NOMO-1 treated with dmso at 0.1 percent for 144 hours (cell line): ENCODE measurements around the gene FRAS1.
"Not testable (repeated sequence)": the region's sequence is repeated elsewhere in the genome, so short reads cannot be mapped to it uniquely, and the experiment has no call there.

ENCODE experiments used
- DNase-seq: peaks from one replicate; lab custom pipeline; 2025; ENCODE audit not compliant: unreplicated experiment; lab: John Stamatoyannopoulos, UW

FRAS1 gene

DNA sequence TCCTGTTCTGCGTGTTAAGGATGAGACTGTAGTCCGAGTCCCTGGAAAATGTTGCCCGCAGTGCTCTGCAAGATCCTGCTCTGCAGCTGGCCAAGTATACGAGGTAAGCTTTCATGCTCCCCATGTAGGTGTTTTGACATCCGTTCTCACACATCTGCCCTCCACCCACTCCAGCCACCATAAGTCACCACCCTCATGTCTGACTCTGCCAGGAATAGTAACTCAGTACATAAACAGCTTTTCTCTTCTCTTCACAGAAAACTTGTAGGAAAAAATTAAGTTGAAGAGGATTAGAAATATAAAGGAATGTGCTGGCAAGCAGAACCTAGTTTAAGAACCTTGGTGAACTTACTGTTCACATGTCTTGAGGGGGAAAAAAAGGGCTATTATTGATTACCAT lies 207.9 kb downstream of the FRAS1 start:
- no peak for DNase-seq

DNA sequence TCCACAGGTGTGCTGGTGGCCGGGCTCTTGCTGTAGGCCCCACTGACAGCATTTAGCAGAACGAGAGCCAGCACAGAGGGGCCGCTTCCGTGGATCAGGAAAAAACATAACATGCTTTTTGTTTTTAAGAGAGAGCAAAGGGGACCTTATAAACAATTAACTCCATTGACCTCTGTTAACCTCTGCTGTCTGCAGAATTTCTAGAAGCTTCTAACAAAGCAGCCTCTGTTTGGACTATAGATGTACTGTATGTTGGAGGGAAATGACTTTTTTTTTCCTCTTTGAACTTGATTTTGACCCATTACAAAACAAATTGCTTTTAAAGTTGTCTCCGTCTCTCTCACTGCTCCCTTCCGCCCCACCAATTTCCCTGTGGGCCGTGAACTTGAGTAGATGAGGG lies 210.7 kb downstream of the FRAS1 start:
- DNase-seq: no peak

- DNase-seq: no peak
Measured at GRCh38 chr4:78268597-78268996, 211.5 kb downstream of the FRAS1 start.

- DNase-seq: not testable (repeated sequence)
Measured at GRCh38 chr4:78275450-78275849, 218.3 kb downstream of the FRAS1 start.

DNA sequence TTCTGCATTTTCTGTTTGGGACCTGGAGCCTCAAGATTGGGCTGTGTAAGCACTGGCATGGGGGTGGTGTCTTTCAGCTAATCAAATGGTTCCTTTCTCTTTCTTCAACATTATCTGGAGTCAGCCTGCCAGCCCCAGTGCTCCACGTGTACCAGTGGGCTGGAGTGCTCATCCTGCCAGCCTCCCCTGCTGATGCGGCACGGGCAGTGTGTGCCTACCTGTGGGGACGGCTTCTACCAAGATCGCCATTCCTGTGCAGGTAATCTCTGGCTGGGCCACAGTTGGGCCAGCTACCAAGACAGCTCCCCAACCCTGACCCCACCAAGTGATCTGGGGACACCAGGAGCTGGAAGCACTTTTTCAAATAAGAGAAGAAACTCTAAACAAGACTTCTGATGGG lies 229.2 kb downstream of the FRAS1 start:
- DNase-seq: no peak

DNA sequence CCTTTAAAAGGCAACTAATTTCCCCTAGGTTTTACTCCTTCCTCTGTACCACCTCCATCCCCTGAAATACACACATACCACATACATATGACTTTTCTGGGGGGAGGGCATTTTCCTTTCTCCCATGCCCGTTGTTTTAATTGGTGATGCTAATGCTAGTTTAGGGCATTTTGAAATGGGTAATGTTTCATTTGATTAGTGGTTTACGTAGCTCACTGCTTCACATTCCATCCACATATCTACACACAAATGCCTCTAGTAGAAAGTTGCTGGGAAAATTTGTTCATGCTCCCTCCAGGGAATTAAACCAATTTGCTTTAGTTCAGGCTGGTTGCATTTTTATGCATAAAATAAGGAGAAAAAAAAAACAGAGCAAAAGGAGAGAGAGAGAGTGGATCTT lies 231.2 kb downstream of the FRAS1 start:
- DNase-seq: no peak

DNA sequence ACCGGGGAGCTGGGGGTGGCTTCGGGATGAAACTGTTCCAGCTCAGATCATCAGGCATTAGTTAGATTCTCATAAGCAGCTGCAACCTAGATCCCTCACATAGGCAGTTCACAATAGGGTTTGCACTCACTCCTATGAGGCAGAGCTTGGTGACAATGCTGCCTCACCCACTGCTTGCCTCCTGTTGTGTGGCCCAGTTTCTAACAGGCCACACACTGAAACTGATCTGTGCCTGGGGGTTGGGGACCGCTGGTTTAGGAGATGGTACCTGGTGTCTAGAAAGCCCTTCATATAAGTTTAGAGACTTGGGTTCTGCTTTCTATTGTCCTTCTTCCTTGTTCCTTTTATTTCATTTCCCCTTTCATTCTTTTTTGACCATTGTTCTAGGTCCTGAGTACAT lies 234.2 kb downstream of the FRAS1 start:
- DNase-seq: no peak

DNA sequence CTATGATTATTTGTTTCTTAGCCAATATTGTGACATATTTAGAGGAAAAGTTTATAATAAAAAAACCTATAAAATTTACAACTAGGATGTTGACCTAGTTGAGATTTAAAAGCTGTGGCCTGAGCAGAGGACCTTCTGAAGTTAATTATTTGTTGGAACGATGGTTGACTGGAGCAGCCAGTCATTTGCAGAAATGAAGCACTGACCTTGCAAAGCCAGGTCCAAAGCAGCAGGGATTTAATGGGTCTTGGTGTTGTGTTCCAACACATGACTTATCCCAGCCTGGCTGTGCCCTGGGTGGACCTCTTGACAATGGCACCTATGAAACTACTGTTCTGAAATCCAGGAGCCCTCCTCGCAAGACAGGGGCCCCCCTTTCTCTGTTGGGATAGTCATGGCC lies 235.2 kb downstream of the FRAS1 start:
- DNase-seq: no peak

DNA sequence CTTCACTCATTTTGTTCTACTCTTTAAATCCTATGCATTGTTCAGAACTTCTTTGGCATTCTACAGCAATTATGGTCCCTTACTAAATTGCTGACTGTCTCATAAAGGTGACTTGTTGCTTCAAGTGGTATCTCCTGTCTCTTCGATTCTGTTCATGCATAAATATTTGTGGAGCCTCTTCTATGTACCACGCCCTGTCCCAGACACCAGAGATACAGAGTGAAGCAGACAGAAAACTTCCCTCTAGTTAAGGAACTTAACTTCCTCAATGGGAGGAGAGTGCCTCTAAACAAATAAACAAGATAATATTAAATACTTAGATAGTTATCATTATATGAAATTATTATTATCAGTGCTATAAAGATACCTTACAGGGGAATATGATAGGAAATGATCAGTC lies 235.7 kb downstream of the FRAS1 start:
- no peak for DNase-seq

DNA sequence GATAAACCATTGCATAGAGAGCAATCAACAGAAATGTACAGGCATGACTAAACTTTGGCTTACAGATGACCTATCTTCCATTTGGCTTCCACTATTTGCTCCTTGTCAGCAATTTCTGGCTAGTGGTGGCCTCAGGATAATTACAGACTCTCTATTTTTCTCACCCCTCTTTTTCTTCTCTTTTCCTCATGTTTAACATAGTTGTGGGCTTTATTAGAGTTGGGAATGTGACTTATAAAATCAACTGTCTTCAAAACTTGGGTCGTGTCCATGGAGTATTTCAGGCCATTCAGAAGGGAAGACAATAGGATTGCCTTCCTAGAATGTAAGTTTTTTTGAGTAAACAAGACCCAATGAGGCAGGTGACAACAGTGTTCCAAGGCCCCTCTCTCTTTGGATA lies 236.2 kb downstream of the FRAS1 start:
- no peak for DNase-seq

DNA sequence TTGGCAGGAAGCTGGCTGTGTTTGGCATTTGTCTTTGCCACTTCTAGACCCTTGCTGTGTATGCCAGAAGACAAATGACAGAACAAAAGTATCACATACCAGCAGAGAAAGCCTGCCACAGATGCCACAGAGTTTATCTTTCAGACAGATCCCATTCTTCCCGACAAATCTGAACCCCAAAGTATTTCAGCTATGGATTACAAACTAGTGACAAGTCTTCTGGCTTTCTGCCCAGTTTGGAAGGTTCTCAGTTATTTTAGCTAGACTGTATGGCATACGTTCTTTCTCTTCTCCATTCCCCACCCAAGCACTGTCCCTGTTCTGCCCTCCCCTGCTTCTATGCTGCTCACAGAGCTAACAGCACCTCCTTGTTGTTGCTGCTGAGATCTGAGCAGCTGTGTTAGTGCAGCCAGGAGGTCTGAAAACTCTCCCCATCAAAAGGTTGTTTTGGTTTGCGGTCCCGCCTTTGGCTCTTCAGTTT lies 236.7 kb downstream of the FRAS1 start:
- DNase-seq: no peak

DNA sequence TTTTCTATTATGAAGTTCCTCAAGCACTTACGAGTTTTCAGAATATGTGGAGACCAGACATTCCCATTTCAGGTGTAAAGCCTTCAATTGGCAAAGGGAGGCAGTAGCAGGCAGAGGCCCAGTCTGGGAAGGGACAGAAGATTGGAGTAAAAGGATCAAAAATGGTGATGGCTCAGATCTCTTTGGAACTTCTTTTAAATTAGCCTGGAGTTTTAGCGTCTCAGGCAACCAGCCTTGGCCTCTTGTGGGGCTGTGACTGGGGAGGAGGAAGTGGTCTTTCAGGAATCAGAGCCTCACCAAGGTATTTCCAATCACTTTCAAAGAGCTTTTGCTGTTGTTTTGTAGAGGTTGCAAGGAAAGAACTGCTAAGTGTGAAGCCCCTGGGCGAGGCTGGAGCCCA lies 239.1 kb downstream of the FRAS1 start:
- DNase-seq: no peak

DNA sequence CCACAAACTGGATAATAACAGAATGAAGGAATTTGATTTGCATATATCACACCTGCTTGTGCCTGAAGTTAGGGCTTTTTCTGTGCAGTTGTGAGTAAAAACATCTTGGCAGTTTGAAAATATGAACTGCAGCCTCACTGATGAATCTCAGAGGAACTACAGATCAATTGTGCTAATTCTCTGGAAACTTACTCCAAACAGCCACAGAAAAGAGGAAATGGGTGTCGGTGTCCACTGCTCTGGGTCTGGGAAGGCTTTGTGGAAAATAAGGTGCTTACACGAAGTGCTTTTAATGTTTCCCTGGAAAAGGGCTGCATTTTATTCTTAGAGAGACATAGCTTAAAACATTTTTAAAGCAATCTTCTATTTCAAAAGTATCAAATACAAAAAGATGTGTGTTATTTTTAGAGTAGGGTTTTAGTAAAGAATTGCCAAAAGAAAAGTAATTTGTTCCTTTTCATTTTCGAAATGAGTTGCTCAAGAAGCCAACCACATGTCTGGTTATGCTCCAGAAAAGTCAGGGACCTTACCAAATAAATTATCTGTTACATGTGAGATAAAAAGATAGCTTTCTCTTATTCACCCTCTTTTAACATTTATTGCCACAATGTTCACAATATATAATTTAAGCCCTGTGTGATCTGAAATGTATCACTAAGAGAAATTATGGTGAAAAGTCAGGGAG lies 240.1 kb downstream of the FRAS1 start:
- DNase-seq: peak; percentile 1

- DNase-seq: no peak
Measured at GRCh38 chr4:78298618-78299017, 241.5 kb downstream of the FRAS1 start.

- no peak for DNase-seq
Measured at GRCh38 chr4:78299565-78299972, 242.4 kb downstream of the FRAS1 start.

DNA sequence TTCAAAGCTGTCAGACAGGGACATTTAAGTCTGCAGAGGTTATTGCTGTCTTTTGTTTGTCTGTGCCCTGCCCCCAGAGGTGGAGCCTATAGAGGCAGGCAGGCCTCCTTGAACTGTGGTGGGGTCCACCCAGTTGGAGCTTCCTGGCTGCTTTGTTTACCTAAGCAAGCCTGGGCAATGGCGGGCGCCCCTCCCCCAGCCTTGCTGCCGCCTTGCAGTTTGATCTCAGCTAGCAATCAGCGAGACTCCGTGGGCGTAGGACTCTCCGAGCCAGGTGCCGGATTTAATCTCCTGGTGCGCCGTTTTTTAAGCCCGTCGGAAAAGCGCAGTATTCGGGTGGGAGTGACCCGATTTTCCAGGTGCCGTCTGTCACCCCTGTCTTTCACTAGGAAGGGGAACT lies 250.1 kb downstream of the FRAS1 start:
- not testable (repeated sequence) for DNase-seq

- no peak for DNase-seq
Measured at GRCh38 chr4:78308517-78308916, 251.4 kb downstream of the FRAS1 start.

DNA sequence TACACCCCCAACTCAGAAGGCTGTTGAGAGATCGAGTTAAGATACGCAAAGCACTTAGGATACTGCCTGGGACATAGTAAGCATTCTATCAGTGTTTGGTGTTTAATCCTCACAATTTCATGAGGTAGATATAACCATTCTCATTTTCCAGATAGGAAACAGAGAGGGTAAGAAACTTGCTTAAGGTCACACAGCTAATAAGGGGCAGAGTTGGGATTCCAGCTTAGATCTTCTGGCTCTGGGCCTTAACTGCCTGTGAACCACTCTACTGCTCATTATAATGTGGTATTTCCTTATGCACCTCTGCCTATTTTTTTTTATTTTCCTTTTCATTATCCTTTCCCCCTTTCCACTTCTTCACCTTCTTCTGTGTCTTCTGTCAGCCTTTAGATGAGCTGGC lies 252.2 kb downstream of the FRAS1 start:
- DNase-seq: no peak

- DNase-seq: no peak
Measured at GRCh38 chr4:78310007-78310739, 253.1 kb downstream of the FRAS1 start.

DNA sequence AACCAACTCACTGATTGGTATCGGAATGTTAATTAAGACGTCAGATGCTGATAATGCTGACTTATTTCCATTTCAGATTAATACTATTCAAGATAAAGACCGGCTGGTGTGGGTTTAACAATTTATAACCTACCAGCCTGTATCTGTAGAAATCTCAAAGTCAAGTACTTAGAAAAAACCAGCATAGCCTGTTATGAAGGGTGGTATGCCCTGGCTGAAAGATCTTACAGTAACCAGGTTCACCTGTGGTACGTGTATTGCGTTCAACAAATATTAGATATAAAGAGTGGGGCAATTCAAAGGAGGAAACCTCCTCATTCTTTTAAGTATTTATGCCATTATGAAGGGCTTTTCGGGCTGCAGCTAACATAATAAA lies 253.6 kb downstream of the FRAS1 start:
- no peak for DNase-seq

- no peak for DNase-seq
Measured at GRCh38 chr4:78311306-78311705, 254.2 kb downstream of the FRAS1 start.

DNA sequence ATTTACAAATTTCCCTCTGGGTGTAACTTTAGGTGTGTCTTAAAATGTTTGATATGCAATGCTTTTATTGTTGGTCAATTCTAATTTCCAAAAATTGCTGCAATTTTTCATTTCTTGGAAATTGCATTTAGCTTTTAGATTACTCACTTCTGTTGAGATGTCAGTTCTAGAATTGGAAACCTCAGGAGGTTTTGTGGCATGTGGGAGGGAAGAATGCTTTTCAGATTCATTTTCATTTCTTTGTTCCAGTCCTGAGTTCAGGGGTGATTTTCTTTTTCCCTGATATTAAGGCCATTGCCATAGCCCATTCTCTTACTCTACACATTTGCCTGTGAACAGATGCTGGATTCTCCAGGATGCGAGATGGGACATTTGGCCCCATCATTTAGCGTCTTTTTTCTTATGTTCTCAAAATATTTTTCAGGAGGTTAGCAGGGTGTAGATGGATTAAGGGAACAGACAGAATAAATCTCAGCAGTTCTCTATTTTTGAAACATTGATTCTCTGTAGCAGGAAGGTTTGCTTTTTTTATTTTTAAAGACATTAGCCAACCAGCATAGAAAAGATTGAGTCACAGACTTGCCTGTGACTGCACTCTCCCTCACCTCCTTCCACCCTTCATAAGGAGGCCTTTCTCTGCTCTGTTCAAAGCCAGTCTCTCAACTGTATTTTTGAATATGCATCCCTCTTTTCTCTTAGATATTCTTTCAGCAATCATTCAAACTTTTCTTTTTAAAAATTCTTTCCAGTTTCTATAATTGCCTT lies 256.0 kb downstream of the FRAS1 start:
- DNase-seq: no peak
